HG03196 (cell line): ENCODE data around the gene KCNH4.
"Not testable (repeated sequence)": the region's sequence is repeated elsewhere in the genome, so short reads cannot be mapped to it uniquely, and the experiment has no call there.

Experiments used
- ATAC-seq: cut with Tn5 transposase; IDR thresholded peaks from one replicate; pipeline ENCODE4 v1.9.1; 2021; ENCODE audit not compliant: unreplicated experiment

The KCNH4 gene

GRCh38 chr17:42179911-42180410 lies 981 bp downstream of the KCNH4 start:
- ATAC-seq: no peak

DNA sequence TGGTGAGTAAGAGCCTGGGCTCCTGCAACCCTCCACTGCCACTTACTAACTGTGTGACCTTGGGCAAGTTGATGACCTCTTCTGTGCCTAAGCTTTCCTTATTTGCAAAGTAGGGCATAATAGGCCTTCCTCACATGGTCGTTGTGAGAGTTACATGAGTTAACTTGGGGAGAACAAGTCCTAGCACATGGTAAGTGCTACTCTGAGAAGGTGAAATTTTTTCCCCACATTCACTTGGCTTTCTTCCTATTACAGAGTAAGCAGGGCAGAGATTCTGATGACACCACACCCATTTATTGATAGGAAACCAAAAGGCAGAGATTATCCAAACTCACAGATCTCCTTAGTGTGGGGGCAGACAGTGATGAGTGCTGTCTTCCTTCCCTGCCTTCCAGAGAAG lies 1.6 kb downstream of the KCNH4 start:
- ATAC-seq: no peak

DNA sequence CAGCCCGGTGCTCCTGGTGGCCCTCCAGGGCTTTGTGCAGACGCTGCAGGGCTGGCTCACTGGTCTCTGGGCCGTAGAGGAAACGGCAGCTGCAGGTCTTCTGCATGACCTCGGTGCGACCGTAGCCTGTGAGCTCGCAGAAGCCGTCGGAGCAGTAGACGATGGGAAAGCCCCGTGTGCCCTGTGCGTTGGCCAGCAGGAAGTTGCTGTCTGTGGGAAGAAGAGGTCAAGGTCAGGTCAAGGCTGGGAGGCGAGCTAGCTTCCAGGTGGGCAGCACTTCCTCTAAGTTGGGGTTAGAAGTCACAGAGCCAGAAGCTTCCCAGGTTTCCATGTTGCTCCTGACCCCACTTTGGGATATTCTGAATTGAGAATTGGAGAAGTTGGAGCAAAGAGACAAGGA lies 2.1 kb downstream of the KCNH4 start:
- no peak for ATAC-seq

- no peak for ATAC-seq
Measured at GRCh38 chr17:42177684-42178083, 3.3 kb downstream of the KCNH4 start.

GRCh38 chr17:42174126-42174783 lies 6.7 kb downstream of the KCNH4 start:
- no peak for ATAC-seq

DNA sequence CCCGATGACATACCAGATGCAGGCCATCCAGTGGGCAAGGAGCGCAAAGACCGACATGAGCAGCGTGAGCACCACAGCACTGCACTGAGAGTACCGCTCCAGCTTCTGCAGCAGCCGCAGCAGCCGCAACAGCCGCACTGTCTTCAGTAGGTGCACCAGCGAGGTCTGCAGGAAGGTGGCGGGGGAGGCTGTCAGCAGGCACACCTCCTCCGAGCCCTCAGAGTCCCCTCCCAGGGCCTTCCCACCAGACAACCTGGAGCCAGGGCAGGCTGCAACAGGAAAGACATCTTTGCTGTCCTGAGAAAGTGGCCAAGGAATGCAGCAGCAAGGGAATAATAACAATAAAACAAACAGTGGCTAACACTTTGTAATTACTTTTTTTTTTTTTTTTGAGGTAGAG lies 9.1 kb downstream of the KCNH4 start:
- ATAC-seq: no peak

GRCh38 chr17:42169351-42169750 lies 11.6 kb downstream of the KCNH4 start:
- no peak for ATAC-seq

- no peak for ATAC-seq
Measured at GRCh38 chr17:42167807-42168206, 13.1 kb downstream of the KCNH4 start.

- no peak for ATAC-seq
Measured at GRCh38 chr17:42166196-42166763, 14.7 kb downstream of the KCNH4 start.

DNA sequence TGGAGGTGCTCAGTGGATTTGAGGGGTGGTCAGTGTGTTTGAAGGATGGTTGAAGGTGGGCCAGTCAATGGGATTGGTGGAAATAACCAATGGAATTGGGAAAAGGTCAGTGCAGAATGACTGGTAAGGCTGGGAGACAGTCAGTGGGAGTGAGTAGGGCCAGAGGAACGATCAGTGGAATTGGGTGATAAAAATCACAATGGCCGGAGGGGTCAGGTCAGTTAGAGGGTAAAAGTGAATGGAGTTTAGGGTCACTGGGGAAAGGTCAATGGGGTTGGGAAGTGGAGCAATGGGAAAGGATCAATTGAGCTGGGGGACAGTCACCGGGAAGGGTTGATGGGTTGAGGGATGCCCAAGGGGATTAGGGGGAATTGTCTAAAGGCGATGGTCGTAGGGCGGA lies 15.2 kb downstream of the KCNH4 start:
- no peak for ATAC-seq

DNA sequence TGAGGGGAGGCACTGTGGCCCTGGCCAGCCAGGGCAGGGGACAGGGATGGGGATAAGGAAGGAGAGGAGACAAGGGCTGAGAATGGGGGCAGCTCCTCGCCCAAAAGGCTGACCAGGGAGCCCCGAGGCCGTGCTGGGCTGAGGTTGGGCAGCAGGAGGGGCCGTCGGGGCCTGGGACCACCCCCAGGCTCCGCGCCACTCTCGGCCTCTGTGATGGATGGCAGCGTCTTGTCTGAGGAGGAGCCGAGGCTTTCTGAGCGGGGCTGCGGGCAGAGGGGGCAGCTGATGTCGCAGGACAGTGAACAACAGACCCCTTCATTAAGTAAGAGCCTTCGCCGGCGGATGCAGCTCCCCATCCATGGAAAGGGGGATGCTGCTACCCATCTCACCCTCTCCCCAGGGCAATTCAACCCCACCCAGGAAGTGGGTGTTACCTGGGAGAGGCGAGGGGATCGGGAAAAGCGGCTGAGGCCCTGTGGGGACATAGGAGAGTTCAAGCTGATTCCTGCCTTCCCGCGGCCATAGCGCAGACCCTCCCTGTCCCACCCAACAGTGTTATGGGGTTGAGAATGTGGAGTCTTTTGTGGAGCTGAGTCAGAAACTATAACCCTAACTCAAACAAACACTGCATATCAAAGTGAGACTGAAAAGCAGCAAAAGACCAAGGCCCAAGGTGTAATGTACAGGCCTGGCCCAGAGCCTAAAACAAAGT lies 17.1 kb downstream of the KCNH4 start:
- no peak for ATAC-seq

GRCh38 chr17:42163113-42163512 lies 17.8 kb downstream of the KCNH4 start:
- ATAC-seq: no peak

DNA sequence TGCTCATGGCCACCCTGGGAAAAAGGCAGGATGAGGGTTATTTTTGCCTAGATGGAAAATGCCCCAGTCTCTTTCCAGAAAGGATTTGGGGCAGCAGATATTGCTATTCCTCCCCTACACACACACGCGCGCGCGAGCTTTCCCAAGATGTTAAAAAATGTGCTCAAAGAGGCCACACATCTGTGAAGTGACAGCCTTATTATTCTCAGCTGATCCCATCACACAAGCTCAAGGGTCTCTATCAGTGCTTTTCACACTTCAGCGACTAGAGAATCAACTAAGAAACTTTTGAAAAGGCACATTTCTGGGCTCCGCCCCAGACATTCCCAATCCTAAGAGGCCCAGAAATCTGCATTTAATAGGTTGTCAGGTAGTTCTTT lies 20.4 kb downstream of the KCNH4 start:
- no peak for ATAC-seq

DNA sequence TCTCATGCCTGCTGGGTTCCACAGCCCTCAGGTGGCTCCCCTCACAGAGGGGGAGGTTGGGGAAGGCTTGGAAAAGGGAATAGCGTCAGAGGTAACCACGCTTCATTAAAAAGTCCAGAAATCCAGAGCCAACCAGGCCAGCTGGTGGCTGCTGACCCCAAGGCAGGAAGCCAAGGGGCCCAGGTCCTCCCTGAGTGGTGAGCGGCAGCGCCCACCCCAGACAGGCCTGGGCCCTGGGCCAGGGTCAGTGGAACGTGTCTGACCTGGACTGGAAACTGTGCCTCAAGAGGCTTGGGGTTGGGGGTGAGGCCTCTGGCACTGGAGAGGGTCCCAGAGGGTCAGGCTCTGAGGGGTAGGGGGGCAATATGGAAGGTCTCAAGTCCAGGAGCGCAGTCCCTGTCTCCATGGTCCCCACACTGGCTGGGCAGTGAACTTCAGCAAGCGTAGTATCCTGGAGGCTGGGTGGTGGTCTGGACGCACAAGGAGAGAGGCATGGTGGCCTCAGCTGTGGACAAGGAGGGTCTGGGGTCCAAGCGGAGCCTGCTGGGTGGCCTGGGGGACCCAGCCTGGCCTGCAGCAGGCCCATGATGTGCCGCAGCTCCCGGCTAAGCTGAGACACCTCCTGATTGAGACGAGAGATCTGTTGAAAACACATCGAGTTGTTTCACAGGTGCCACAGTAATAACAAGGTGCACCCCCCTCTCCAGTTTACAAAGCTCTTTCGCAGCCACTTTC lies 21.0 kb downstream of the KCNH4 start:
- ATAC-seq: no peak

DNA sequence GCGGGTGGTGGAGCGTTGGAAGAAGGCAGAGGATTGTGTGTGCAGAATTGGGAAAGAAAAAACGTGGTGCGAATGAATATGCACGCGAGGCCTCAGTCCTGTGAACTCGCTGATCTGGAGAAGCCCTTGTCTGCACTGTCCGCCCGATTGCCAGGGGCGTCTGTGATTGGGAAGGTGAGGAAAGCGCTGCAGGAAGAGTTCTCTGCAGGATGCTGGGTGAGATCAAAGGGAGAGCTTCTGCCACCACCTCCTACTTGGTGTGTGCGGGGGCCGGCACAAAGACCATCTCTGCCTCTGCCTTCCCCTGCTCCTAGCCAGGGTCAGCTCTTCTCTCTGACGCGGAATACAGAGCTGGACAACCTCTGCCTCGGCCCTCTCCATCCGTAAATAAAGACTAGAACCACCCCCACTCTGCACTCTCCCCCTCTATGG lies 25.3 kb downstream of the KCNH4 start:
- no peak for ATAC-seq

GRCh38 chr17:42153919-42154742 lies 26.8 kb downstream of the KCNH4 start:
- no peak for ATAC-seq

- ATAC-seq: no peak
Measured at GRCh38 chr17:42146911-42147607, 33.9 kb downstream of the KCNH4 start.

- not testable (repeated sequence) for ATAC-seq
Measured at GRCh38 chr17:42143138-42143537, 37.8 kb downstream of the KCNH4 start.

DNA sequence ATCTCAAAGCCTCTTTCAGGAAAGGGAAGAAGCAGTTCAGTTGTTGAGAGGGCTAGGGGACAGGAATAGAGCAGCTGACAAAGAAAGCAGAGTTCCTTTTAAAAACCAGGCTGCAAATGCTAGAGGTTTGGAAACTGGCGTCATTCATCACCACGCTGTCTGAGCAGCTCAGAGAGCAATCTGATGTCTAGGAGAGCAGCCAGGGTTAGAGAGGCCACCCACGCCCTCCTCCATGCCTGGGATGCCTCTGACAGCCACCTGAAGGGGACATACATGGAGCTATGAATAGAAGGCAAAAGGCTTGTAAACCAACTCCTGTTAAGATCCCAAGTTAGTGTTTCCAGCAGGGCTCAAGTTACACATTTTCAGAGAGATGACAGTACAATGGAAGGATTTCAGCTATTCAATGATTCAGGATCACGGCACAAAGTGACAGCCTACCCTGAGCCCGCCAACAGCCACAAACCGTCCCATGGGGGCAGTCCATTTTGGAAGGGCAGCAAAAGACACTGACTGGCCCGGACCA lies 38.5 kb downstream of the KCNH4 start:
- no peak for ATAC-seq

- ATAC-seq: no peak
Measured at GRCh38 chr17:42141382-42141781, 39.6 kb downstream of the KCNH4 start.
